Gastrocnemius medialis (tissue), 4 donors: ENCODE data around the gene PRIMPOL. TPM values are rescaled to one million over a fixed set of nuclear protein-coding genes. Genes with fewer than 3 reads are reported as not detected.

ENCODE experiments used
- ATAC-seq, 2 donors: fragments of 150-250 bp; one replicate each; pipeline ENCODE4 v1.9.1; 2016
- DNase-seq, 2 donors: peaks; one replicate each; pipeline ENCODE4 v3.0.0-alpha.2; 2019
- H3K27ac ChIP-seq, 4 donors: fragments of 200-600 bp; sonication (generic); 1 replicate in 1 of 4; 2 replicates in 3 of 4; pipeline ENCODE4 v1.5.1; 2016 to 2018; ENCODE audit warnings: mild to moderate bottlenecking in 2 of 4, moderate library complexity in 1 of 4
- H3K27me3 ChIP-seq, 3 donors: fragments of 200-600 bp; sonication (generic) in 2 of 3; 1 replicate in 1 of 3; 2 replicates in 2 of 3; pipeline versions ENCODE4 v1.5.1 to v1.6.0; 2016 to 2019; ENCODE audit warnings: mild to moderate bottlenecking in 1 of 3, moderate library complexity in 1 of 3
- H3K36me3 ChIP-seq, 2 donors: fragments of 200-600 bp; sonication (generic) in 1 of 2; one replicate each; pipeline ENCODE4 v1.5.1; 2017 to 2018
- H3K4me1 ChIP-seq, 2 donors: fragments of 200-600 bp; sonication (generic) in 1 of 2; one replicate each; pipeline ENCODE4 v1.5.1; 2016 to 2017; ENCODE audit warnings: mild to moderate bottlenecking in 2 of 2
- H3K4me3 ChIP-seq, 4 donors: fragments of 200-600 bp; sonication (generic) in 3 of 4; 1 replicate in 1 of 4; 2 replicates in 3 of 4; pipeline ENCODE4 v1.5.1; 2016 to 2019; ENCODE audit warnings: mild to moderate bottlenecking in 2 of 4
- H3K9me3 ChIP-seq, 3 donors: fragments of 200-600 bp; sonication (generic) in 2 of 3; 1 replicate in 1 of 3; 2 replicates in 2 of 3; pipeline ENCODE4 v1.5.1; 2016 to 2019
- POLR2A ChIP-seq, 2 donors: fragments of 450-650 bp; IDR thresholded peaks; one replicate each; pipeline ENCODE4 v1.6.1; 2017; ENCODE audit warnings: antibody characterized with exemption in 2 of 2, mild to moderate bottlenecking in 2 of 2, moderate library complexity in 2 of 2
- in situ Hi-C, 4 donors: fragments of 200-750 bp; cut with MboI; loops; one replicate each; pipeline versions ENCODE4 v1.15.0 to v1.8.0; 2017; ENCODE audit warnings: low sequenced_read_pairs in 4 of 4
- intact Hi-C: fragments of 100-400 bp; cut with DNase I; formaldehyde crosslinking; loops from one replicate; pipeline ENCODE4 v1.15.1; 2023; ENCODE audit warnings: low total_unique reads
- total RNA-seq, 4 donors: library from RNA; depleted of rRNA; stranded (reverse); fragments of >200 nt; gene quantifications; one replicate each; pipeline versions ENCODE4 v1.1.0 to v1.2.3, GENCODE V29; 2016
- TF ChIP-seq, protein P1 (sequence below), 5 experiments: fragments of 450-650 bp in 3 of 5; fragments of 200-600 bp in 2 of 5; sonication (generic) in 2 of 5; IDR thresholded peaks in 4 of 5; conservative IDR thresholded peaks in 1 of 5; 1 replicate in 4 of 5; 2 replicates in 1 of 5; pipeline ENCODE4 v1.5.1; 2016 to 2019; ENCODE audit warnings: antibody characterized with exemption in 5 of 5, mild to moderate bottlenecking in 3 of 5, moderate library complexity in 3 of 5

The PRIMPOL gene
- total RNA-seq, 4 donors from 2014 or later = 5.9 to 11.1 (median 10.7) TPM

DNA sequence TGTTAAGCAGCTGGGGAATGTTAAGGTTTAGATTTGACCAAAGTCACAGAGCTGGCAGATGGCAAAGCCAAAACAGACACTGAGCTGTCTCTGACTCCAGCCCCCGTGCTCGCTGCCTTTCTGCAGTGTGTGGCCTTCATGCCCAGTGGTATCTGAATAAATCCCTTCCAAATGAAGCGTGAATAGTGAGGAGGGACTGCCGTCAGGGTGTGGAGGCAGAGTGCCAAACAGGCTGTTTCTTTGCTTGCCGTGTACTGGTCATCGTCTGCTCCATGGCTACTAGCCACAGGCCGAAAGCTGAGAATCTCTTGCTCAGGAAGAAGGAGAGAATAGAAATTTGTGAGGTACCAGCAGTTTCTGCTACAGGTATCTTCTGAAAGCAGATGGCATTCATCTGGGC is 19.7 kb downstream of the PRIMPOL start:
- TF ChIP-seq POLR2A (IDR thresholded peaks at IDR 0.05) = no peak
- TF ChIP-seq, protein P1, sequence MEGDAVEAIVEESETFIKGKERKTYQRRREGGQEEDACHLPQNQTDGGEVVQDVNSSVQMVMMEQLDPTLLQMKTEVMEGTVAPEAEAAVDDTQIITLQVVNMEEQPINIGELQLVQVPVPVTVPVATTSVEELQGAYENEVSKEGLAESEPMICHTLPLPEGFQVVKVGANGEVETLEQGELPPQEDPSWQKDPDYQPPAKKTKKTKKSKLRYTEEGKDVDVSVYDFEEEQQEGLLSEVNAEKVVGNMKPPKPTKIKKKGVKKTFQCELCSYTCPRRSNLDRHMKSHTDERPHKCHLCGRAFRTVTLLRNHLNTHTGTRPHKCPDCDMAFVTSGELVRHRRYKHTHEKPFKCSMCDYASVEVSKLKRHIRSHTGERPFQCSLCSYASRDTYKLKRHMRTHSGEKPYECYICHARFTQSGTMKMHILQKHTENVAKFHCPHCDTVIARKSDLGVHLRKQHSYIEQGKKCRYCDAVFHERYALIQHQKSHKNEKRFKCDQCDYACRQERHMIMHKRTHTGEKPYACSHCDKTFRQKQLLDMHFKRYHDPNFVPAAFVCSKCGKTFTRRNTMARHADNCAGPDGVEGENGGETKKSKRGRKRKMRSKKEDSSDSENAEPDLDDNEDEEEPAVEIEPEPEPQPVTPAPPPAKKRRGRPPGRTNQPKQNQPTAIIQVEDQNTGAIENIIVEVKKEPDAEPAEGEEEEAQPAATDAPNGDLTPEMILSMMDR (IDR thresholded peaks at IDR 0.05 in 4 of 5, conservative IDR thresholded peaks at IDR 0.05 in 1 of 5) = no peak

DNA sequence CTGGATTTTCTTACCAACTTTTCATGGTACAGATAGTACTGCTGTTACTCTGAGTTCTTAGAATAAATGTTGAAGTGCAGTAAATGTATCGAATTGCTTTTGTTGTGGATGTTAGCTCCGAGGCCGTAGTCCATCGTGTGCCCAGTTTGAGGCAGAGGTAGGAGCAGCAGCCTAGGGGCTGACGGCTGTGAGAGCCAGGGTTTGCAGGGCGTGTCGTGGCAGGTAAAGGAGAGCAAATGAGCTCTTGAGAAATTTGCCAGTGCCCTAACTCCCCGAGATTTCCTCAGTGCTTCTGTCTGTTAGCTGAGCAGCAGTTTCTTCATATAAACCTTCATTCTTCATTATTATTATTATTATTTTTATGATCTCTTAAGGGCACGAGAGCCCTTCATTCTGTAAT is 21.6 kb downstream of the PRIMPOL start:
- intact Hi-C loops = no loop called here
- Histone ChIP-seq H3K36me3 (peaks cover 0 to 25% of the 10 kb centered on the region in 2 donors), H3K27ac (no peak overlapping the region)

More for the DNA sequence above, 19.7 kb downstream of the PRIMPOL start:
- in situ Hi-C loops (no loop called here), intact Hi-C loops (no loop called here)
- Histone ChIP-seq H3K4me3 (no peak overlapping the region), H3K4me1 (no peaks in the 10 kb centered on the region), H3K36me3 (peaks cover 0 to 28% of the 10 kb centered on the region in 2 donors), H3K9me3 (no peaks in the 10 kb centered on the region), H3K27ac (no peak overlapping the region), H3K27me3 (no peaks in the 10 kb centered on the region)
- DNase-seq (no peak), ATAC-seq (no peak)

DNA sequence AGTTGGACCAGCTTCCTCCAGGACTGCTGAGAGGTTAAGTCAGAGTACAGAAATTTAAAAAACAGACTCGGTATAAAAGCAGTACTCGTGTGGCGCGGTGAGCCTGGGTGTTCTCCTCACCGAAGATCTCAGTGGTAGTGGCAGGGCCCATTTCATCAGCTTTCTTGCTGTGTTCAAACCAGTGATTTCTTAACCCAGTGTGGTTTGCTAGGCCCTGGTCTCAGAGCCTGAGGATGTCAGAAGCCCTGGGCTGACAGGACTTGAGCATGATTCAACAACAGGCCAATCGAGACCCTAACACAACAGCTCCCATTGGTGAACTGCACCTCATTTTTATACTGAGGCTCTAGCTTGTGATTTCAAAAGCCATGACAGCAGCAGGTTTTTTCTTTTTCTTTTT is 23.2 kb downstream of the PRIMPOL start:
- no peak overlapping the region for H3K4me3 ChIP-seq
- in situ Hi-C loops (no loop called here), intact Hi-C loops (no loop called here)
- no peaks in the 10 kb centered on the region for H3K27me3 ChIP-seq
- ATAC-seq (no peak), DNase-seq (no peak)
- H3K27ac ChIP-seq = no peak overlapping the region
- H3K4me1 ChIP-seq = no peaks in the 10 kb centered on the region
- TF ChIP-seq, protein P1 (IDR thresholded peaks at IDR 0.05 in 4 of 5, conservative IDR thresholded peaks at IDR 0.05 in 1 of 5) = no peak
- TF ChIP-seq POLR2A (IDR thresholded peaks at IDR 0.05) = no peak
- H3K36me3 ChIP-seq = peaks cover 0 to 16% of the 10 kb centered on the region in 2 donors
- H3K9me3 ChIP-seq = no peaks in the 10 kb centered on the region

More for the DNA sequence above, 21.6 kb downstream of the PRIMPOL start:
- Histone ChIP-seq H3K4me3 (no peak overlapping the region), H3K27me3 (no peaks in the 10 kb centered on the region), H3K4me1 (no peaks in the 10 kb centered on the region), H3K9me3 (no peaks in the 10 kb centered on the region)
- DNase-seq (no peak), ATAC-seq (no peak)
- in situ Hi-C loops = no loop called here
- no peak for TF ChIP-seq POLR2A (IDR thresholded peaks at IDR 0.05)
- TF ChIP-seq, protein P1 (IDR thresholded peaks at IDR 0.05 in 4 of 5, conservative IDR thresholded peaks at IDR 0.05 in 1 of 5) = no peak

DNA sequence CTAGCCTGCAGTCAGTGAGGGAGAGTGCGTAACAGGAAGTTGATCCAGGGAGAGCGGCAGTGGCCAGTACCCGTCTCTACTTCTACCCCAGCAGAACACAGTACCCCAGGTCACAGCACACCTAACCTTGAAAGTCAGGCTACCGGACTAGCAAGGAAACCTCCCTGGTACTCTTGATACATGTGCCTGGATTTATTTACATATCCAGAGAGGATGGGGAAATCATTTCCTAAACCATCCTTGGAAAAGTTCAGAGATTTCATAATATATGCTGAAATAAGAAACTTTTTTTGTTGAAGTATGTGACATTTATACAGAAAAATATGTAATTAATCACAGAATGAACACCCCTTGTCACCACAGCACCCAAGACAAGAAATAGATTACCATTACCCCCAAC is 24.5 kb downstream of the PRIMPOL start:
- Histone ChIP-seq H3K4me3 (no peak overlapping the region), H3K4me1 (no peaks in the 10 kb centered on the region), H3K36me3 (peaks cover 0 to 9% of the 10 kb centered on the region in 2 donors), H3K27ac (no peak overlapping the region), H3K9me3 (no peaks in the 10 kb centered on the region), H3K27me3 (no peaks in the 10 kb centered on the region)
- in situ Hi-C loops = no loop called here
- ATAC-seq (no peak), DNase-seq (no peak)
- no peak for TF ChIP-seq POLR2A (IDR thresholded peaks at IDR 0.05)
- TF ChIP-seq, protein P1 (IDR thresholded peaks at IDR 0.05 in 4 of 5, conservative IDR thresholded peaks at IDR 0.05 in 1 of 5) = no peak
- intact Hi-C loops = no loop called here

DNA sequence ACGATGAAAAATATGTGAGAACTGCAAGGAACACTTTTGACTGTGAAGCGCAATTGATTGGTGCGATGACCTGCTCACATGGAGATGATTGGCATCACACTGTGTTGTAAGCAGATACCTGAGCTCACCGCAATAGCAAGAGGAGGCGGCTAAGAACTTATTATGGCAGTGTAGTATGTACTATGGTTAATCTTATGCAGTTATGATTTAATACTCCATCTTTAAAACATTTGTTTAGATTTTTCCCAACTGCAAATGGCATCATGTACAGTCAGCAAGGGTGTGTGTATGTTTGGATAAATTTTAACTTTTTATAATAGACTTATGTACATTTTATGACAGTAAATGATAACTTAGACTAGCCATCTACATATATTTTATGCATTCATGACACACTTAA is 25.5 kb downstream of the PRIMPOL start:
- intact Hi-C loops (no loop called here), in situ Hi-C loops (no loop called here)

More for the DNA sequence above, 25.5 kb downstream of the PRIMPOL start:
- ATAC-seq (no peak), DNase-seq (no peak)
- H3K4me3 ChIP-seq = no peak overlapping the region
- no peaks in the 10 kb centered on the region for H3K9me3 ChIP-seq
- H3K27me3 ChIP-seq = no peaks in the 10 kb centered on the region
- H3K27ac ChIP-seq = no peak overlapping the region
- TF ChIP-seq, protein P1 (IDR thresholded peaks at IDR 0.05 in 4 of 5, conservative IDR thresholded peaks at IDR 0.05 in 1 of 5) = no peak
- no peak for TF ChIP-seq POLR2A (IDR thresholded peaks at IDR 0.05)
- H3K36me3 ChIP-seq = peaks cover 0 to 9% of the 10 kb centered on the region in 2 donors
- H3K4me1 ChIP-seq = no peaks in the 10 kb centered on the region
